ENCODE results near the gene ATG2B. TPM values are rescaled to one million over a fixed set of nuclear protein-coding genes. Genes with fewer than 3 reads are reported as not detected.

The ATG2B gene
- total RNA-seq = 8.1 and 10.0 TPM in 2 replicates

GRCh38 chr14:96362965-96363750 is at the start of gene ATG2B, which contains the start of gene GSKIP:
ATG2B (minus strand) TSS chr14:96363341; CDS start chr14:96362976, 365 bp downstream.
GSKIP (plus strand) TSS chr14:96363526; CDS start chr14:96382248, 18,722 bp downstream.

GRCh38 chr14:96255501-96256366 is 107.4 kb downstream of the ATG2B start, which contains the start of gene BDKRB1:
BDKRB1 (plus strand) TSS chr14:96256210; CDS start chr14:96263683, 7,473 bp downstream.

Other genes starting within 250 kb of the ATG2B start
- gene BDKRB2, start 158.5 kb downstream of the ATG2B start, total RNA-seq = 0.18 and 0.32 TPM in 2 replicates
- 1.8 TPM in 1 of 2 replicates, not detected in the other for gene BDKRB1, start 107.1 kb downstream of the ATG2B start, total RNA-seq
- gene GSKIP, start 185 bp upstream of the ATG2B start, total RNA-seq = 15.7 and 16.0 TPM in 2 replicates
- gene AK7, start 28.8 kb upstream of the ATG2B start, total RNA-seq = not detected in 2 replicates
- gene PAPOLA, start 139.0 kb upstream of the ATG2B start, total RNA-seq = 39.0 and 57.8 TPM in 2 replicates